GM19455 (cell line): ENCODE data around the gene C14orf93.
A peak's percentile ranks its signal among the peaks of the same experiment; 100 is the strongest.
"Not testable (repeated sequence)": the region's sequence is repeated elsewhere in the genome, so short reads cannot be mapped to it uniquely, and the experiment has no call there.

Experiments used
- ATAC-seq: cut with Tn5 transposase; IDR thresholded peaks from one replicate; pipeline ENCODE4 v1.9.1; 2021; ENCODE audit not compliant: unreplicated experiment

Gene C14orf93

GRCh38 chr14:23021434-23021833 lies 11.5 kb upstream of the C14orf93 start:
- ATAC-seq, result no peak

GRCh38 chr14:23020143-23021128 lies 10.5 kb upstream of the C14orf93 start:
- ATAC-seq, result no peak

GRCh38 chr14:23018107-23018506 lies 8.2 kb upstream of the C14orf93 start:
- no peak for ATAC-seq

DNA sequence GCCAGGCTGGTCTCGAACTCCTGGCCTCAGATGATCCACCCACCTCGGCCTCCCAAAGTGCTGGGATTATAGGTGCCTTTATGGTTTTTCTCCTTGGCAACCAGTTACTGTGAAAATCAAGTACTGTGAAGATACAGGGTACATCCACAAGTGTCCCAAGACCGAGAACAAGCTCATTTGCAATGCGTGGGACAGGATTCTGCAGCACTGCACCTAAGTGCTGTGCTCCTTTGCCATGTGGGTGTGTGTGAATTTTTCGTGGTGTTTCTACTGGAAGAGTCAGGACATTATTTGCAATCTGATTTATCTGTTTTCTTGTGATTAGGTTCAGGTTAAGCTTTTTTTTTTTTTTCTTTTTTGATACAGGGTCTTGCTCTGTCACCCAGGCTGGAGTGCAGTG lies 7.1 kb upstream of the C14orf93 start:
- ATAC-seq, result no peak

DNA sequence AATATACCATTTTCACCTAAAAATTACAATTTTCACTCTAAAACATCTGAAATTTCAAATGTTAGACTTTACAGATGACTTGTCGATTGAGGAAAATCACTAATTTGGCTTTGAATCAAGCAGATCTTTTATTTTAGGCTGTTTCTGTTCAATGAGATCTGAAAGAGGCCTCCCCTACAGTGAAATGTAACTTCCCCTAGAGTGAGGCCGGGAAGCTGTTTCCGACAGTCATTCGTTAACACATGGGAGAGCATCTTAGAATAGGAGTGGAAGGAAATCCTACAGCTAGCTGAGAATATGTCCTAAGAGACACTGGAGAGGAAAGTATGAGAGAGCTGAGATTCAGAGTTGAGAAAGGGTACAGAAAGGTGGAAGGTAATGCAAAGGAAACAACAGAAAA lies 5.7 kb upstream of the C14orf93 start:
- no peak for ATAC-seq

- not testable (repeated sequence) for ATAC-seq
Measured at GRCh38 chr14:23013749-23014054, 3.8 kb upstream of the C14orf93 start.

DNA sequence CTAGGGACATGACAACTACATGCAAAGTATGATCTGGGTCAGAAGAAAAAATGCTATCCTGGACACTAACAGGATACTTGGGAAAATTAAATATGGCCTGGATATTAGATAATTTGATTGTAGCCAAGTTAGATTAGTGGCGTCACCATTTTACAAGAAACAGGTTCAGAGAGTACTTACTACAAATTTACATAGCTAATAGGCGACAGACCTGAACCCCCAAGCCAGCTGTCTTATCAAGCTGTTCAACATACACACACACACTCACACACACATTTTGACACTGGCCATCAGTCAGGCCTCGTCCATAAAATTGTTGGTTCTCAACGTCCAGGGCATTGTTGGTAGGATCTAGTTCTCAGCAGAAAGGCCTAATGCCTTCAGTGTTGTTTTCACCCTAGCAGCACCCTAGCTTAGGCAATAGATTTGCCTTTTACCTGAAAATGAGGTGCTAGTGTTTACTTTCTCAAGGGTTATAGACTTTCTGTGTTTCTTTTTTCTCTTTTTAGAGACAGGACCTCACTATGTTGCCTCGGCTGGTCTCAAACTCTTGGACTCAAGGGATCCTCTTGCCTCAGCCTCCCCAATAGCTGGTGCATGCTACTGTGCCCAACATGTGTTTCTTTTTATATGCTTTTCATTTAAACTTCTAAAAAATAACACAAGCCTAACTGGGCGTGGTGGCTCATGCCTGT lies 3.3 kb upstream of the C14orf93 start:
- no peak for ATAC-seq

DNA sequence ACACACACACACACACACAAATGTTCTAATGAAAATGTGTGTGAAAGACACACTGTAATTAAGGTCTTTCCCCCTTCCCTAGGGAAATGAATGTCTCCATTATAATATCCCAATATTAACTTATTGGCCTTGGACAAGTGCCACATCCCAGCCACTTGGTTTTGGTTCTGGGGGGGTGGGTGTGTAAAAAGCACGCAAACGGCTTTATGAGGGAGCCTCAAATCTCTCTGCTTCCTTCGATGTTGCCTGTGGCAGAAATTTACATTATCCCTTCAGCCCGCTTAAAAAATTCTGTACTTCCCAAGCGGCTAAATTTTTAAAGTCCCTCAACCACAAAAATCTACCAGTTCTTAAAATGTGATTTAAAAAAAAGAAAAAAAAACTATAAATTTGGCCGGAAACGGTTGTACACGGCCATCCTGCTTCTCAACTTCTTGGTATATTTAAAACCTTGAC lies 432 bp downstream of the C14orf93 start:
- no peak for ATAC-seq

DNA sequence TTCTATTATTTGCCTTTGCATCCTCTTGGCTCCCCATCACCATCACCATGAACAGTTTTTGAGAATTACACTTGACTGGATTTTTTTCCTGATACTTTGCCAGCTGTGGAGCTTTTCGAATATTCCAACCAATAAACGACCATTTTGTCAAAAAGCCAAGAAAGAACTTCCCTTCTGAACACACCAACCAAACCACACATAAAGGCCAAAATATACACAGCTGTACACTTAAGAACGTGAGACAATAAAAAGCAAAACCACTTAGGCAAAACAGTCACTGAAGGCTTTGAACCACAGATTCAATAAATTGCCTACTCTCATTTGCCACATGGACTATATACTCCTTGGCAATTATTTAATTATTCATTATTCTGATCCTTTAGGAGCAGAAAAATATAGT lies 1.1 kb downstream of the C14orf93 start:
- ATAC-seq, result no peak

DNA sequence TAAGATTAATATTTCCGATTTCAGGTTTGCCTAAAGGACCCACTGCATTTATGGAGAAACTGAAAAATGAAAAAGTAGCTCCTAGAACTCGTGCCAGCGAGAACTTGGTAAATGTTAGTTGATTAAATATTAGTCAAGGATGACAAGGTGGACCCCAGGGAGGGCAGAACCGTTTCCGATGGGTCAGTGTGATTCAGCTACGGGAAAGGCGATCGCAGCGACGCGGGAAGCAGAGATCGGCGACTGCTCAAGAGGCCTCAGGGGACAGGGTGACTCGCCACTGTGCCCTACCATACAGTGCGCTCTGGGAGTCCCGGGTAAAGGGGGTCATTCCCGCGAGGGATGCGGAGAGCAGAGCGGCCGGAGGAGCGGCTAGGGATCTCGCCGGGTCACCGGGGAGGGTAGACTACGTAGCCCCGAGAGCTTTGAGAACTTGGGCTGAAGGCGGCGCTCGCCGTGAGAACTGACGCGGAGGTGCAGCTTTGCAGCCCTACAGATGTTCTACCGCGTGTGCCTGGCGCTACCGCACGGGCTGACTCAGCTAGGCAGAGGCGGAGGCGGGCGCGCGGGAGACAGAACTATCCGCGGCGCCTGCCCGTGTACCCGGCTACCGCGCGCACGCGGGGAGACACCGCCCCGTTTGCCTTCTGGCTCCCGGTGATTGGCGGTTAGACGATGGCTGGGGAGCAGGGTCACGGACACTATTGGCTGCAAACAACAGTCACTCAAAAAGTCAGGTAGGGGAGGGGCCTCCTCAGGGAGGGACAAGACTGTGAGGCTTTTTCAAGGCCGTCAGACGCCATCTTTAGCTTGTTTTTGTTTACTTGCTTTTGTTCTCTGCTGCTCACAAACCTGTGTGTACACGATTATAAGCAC lies 3.2 kb downstream of the C14orf93 start:
- ATAC-seq, result peak; percentile 91

DNA sequence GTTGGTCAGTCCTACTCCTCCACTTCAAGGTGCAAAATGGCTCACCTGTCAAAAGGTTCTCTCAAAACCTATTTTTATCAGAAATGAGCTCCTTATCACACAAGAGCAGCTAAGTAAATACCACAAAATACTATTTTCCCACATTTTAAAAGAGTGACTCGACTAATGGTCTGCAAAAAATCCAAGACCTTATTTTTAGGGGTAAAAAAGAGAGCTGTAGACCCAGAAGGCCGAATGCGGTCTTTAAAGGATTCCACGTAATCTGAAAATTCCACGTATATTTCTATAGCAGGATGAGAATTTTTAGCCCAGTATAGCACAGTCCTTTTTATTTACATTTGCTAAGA lies 3.8 kb downstream of the C14orf93 start:
- no peak for ATAC-seq

GRCh38 chr14:23005451-23006187 lies 4.3 kb downstream of the C14orf93 start:
- ATAC-seq, result no peak

DNA sequence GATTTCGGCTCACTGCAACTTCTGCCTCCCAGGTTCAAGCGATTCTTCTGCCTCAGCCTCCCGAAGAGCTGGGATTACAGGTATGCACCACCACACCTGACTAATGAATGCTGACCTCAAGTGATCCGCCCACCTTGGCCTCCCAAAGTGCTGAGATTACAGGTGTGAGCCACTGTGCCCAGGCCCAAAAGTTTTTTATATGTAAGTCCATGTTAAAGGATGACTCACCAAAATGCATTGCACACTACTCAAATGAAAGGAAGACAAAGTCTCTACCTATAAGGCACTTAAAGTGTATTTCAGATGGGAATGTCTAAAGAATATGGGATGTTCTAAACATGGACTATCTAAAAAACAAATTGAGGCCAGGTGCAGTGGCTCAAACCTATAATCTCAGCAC lies 5.7 kb downstream of the C14orf93 start:
- not testable (repeated sequence) for ATAC-seq

DNA sequence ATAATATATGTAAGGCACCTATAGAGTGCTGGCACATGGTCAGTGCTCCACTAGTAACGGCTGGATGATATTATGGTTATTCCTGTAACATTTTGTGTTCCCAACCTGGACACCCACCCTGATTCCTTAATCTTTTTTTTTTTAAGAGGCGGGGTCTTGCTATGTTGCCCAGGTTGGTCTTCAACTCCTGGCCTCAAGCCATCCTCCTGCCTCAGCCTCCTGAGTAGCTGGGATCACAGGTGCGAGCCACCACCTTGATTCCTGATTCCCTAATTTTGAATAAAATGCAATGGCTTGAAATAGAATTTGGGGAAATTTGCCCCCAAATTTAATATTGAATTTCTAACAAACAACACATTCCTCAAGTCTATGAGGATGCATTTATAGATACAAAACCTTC lies 7.4 kb downstream of the C14orf93 start:
- no peak for ATAC-seq

GRCh38 chr14:23000860-23001259 lies 9.1 kb downstream of the C14orf93 start:
- no peak for ATAC-seq

DNA sequence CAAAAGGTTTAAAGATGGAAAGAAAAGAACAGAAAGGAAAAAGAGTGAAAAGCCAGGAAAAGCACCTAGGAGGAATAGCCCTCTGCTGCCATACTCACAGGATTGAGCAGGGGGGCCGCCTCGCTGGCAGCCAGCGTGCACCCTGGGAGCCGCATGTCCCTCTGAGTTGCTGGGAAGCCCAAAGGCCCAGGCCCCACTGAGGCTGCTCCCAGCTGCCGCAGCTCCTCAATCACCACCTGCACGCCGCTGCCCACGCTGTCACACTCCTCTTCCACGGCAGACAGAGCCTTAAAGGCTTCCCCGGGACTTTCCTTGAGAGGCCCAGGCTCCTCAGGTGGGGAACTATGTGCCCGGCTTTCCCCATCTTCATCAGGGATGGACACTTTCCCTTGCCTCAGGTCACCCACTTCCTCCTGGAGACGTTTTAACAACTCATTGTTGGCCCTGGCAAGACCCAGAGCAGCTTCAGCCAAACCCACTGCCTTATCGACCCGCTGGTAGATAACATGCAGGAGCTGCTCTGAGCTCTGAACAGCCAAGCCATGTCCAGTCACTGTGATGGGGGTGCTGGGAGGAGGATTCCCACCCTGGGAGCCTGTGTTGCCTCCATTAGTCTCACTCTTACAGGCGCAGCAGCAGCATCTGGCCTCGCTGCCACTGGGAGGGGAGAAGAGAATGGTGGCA lies 11.5 kb downstream of the C14orf93 start:
- no peak for ATAC-seq

- no peak for ATAC-seq
Measured at GRCh38 chr14:22997676-22998323, 12.1 kb downstream of the C14orf93 start.

DNA sequence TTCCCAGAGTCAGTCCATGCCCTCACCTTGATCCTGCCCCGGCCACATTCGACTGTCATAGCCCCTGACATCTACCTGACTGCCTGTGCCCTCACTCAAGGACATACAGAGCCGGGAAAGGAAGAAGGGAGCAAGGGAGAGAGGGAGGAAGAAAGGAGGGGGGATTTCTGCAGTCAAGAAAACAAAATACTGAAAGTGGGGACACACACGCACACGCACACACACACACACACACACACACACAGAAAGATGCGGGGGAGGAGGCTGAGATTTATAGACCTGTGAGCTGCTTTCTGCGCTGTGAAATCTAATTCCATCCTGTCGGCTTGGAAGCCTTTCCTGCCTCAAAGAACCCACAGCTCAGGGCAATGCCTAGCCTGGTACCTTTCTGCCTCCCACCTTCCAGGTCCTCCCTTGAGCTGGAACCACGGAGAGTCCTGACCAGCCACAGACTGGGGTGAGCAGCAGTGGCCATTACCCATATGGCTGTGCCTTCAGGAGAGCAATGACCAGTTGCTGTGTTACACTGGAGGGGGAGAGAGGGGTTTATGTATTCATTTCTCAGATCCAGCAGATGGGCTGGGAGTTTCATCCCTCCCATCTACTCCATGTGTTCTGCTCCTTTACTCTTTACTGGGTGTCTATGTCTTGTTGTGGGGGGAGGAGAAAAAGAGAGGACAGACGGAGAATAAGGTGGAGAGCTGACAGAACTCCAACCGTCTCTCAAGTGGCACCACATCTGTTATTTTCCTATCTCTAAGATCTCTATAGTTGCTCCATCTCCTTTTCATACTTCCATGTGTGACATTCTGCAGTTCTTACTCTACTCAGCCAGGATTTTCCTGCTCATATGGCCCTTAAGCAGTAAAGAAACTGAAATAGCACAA lies 12.9 kb downstream of the C14orf93 start:
- ATAC-seq, result no peak
